Smooth muscle cell (in vitro differentiated cells): ENCODE results near the gene ST3GAL6. TPM values are rescaled to one million over a fixed set of nuclear protein-coding genes. Genes with fewer than 3 reads are reported as not detected.
A peak's percentile ranks its signal among the peaks of the same experiment; 100 is the strongest.

ENCODE experiments used
- DNase-seq: peaks from one replicate; lab custom pipeline; 2025; ENCODE audit not compliant: unreplicated experiment; lab: John Stamatoyannopoulos, UW
- H2AFZ ChIP-seq: fragments of 200-600 bp; sonication (generic); 2 replicates; pipeline ENCODE4 v1.6.0; 2016; ENCODE audit warnings: antibody characterized with exemption, low read depth, mild to moderate bottlenecking
- H3F3A ChIP-seq: fragments of 200-600 bp; sonication (generic); 2 replicates; pipeline ENCODE4 v1.6.0; 2017; ENCODE audit warnings: antibody characterized with exemption, low read depth
- H3K27ac ChIP-seq: fragments of 200-600 bp; sonication (generic); 2 replicates; pipeline ENCODE4 v1.5.1; 2016; ENCODE audit warnings: low read depth, mild to moderate bottlenecking
- H3K27me3 ChIP-seq: fragments of 200-600 bp; sonication (generic); 2 replicates; pipeline ENCODE4 v1.6.1; 2016; ENCODE audit warnings: low read depth, mild to moderate bottlenecking
- H3K36me3 ChIP-seq: fragments of 200-600 bp; sonication (generic); 2 replicates; pipeline ENCODE4 v1.5.1; 2016; ENCODE audit warnings: low read depth
- H3K4me1 ChIP-seq: fragments of 200-600 bp; sonication (generic); 2 replicates; pipeline ENCODE4 v1.5.1; 2016; ENCODE audit warnings: low read depth
- H3K4me2 ChIP-seq: fragments of 200-600 bp; sonication (generic); 2 replicates; pipeline ENCODE4 v1.6.0; 2016; ENCODE audit warnings: mild to moderate bottlenecking
- H3K4me3 ChIP-seq: fragments of 200-600 bp; sonication (generic); 2 replicates; pipeline ENCODE4 v1.5.1; 2016; ENCODE audit warnings: mild to moderate bottlenecking
- H3K79me2 ChIP-seq: fragments of 200-600 bp; sonication (generic); 2 replicates; pipeline ENCODE4 v1.6.0; 2016; ENCODE audit warnings: low read depth, mild to moderate bottlenecking
- H3K9ac ChIP-seq: fragments of 200-600 bp; sonication (generic); 2 replicates; pipeline ENCODE4 v1.6.0; 2016; ENCODE audit warnings: low read depth
- H3K9me3 ChIP-seq: fragments of 200-600 bp; sonication (generic); replicated peaks from 2 replicates; pipeline ENCODE4 v1.5.1; 2016; ENCODE audit warnings: low read depth
- H4K20me1 ChIP-seq: fragments of 200-600 bp; sonication (generic); 2 replicates; pipeline ENCODE4 v1.6.0; 2016; ENCODE audit warnings: low read depth
- WGBS: methylation state at CpG from one replicate; pipeline ENCODE4 v1.1.7; 2016; ENCODE audit warnings: low lambda C conversion rate; 5-methylcytosine and 5-hydroxymethylcytosine counted together
- polyA plus RNA-seq: library from polyadenylated mRNA; unstranded; fragments of >200 nt; fragmentation: Nextera tagmentation; extraction: Ambion mirVana; gene quantifications from 2 replicates; pipeline ENCODE4 v1.2.1, GENCODE V29; 2016
- total RNA-seq: library from RNA; depleted of rRNA; stranded (reverse); fragments of >200 nt; gene quantifications from 2 replicates; pipeline ENCODE4 v1.2.3, GENCODE V29; 2014
- TF ChIP-seq, protein P1 (sequence below): fragments of 200-600 bp; sonication (generic); IDR thresholded peaks from 2 replicates; pipeline ENCODE4 v1.5.1; 2017; ENCODE audit warnings: borderline replicate concordance, mild to moderate bottlenecking, antibody characterized with exemption; ENCODE audit not compliant: insufficient read depth, poor library complexity, severe bottlenecking

Gene ST3GAL6
- total and polyA plus RNA-seq, 2 experiments from 2014 or later = 19.4 to 40.7 TPM

DNA sequence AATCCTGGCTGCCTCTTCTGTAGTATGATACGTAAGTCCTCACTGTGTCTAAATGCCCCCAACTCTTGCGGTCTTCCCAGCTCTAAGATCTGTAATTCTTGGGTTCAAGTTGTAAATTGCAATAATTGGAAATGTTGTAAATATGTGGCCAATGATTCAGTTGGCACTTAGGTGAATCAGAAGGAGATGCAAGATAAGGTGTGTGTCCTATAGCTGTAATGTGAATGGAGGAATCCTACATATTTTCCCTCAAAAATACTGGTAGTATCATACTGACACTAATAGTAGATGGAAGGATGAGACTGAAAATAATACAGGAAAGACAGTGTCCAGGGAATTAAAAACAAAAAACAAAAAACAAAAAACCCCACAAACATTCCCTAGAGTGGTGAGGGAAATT is 3.5 kb upstream of the ST3GAL6 start:
- TF ChIP-seq, protein P1, sequence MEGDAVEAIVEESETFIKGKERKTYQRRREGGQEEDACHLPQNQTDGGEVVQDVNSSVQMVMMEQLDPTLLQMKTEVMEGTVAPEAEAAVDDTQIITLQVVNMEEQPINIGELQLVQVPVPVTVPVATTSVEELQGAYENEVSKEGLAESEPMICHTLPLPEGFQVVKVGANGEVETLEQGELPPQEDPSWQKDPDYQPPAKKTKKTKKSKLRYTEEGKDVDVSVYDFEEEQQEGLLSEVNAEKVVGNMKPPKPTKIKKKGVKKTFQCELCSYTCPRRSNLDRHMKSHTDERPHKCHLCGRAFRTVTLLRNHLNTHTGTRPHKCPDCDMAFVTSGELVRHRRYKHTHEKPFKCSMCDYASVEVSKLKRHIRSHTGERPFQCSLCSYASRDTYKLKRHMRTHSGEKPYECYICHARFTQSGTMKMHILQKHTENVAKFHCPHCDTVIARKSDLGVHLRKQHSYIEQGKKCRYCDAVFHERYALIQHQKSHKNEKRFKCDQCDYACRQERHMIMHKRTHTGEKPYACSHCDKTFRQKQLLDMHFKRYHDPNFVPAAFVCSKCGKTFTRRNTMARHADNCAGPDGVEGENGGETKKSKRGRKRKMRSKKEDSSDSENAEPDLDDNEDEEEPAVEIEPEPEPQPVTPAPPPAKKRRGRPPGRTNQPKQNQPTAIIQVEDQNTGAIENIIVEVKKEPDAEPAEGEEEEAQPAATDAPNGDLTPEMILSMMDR = no peak
- Histone ChIP-seq H3K27ac (no peak overlapping the region), H3K9me3 (no peaks in the 10 kb centered on the region), H3K4me2 (no peak overlapping the region), H3K79me2 (peaks cover 57% of the 10 kb centered on the region), H3K4me1 (peaks cover 7% of the 10 kb centered on the region), H3K9ac (no peak overlapping the region), H3K27me3 (no peaks in the 10 kb centered on the region), H3F3A (no peaks in the 10 kb centered on the region), H3K4me3 (no peak overlapping the region), H2AFZ (no peak overlapping the region), H4K20me1 (peaks cover 59% of the 10 kb centered on the region), H3K36me3 (no peaks in the 10 kb centered on the region)
- WGBS = 100% methylated on average over 2 of the region's 2 CpGs
- DNase-seq = no peak

DNA sequence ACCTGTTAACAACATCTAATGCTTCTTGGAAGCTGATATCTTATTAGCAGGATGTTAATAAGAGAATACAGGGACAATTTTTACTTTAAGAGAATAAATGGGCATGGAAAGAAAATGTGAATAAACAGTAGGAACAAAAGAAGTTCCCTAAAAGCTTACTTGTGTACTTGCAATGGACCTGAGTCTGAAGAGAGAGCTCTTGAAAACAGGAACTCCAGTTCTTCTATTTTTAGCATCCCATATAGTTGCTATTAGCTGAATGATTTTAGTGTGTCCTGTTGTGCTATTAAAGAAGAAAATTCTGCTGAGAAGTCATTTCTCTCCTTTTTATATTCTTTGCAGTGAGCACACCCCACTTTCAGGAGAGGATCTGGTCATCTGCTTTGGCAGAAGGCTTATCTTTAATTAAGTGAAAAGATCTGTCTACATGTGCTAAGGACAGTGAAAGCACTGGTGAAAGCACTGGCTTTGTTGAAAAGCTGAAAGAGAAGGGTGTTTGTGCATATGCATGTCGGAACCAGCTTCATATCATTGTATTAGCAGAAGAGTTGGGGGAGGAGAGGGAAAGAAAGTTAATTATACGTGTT is 1.4 kb upstream of the ST3GAL6 start:
- Histone ChIP-seq H3K79me2 (peaks cover 43% of the 10 kb centered on the region), H3K4me2 (no peak overlapping the region), H2AFZ (no peak overlapping the region), H4K20me1 (peaks cover 52% of the 10 kb centered on the region), H3K36me3 (no peaks in the 10 kb centered on the region), H3K9ac (no peak overlapping the region), H3K4me1 (peaks cover 7% of the 10 kb centered on the region), H3K27ac (no peak overlapping the region), H3K4me3 (no peak overlapping the region), H3K9me3 (no peaks in the 10 kb centered on the region), H3F3A (no peaks in the 10 kb centered on the region), H3K27me3 (no peaks in the 10 kb centered on the region)
- DNase-seq = no peak
- TF ChIP-seq, protein P1 = no peak
- 41% methylated on average over 2 of the region's 2 CpGs for WGBS

DNA sequence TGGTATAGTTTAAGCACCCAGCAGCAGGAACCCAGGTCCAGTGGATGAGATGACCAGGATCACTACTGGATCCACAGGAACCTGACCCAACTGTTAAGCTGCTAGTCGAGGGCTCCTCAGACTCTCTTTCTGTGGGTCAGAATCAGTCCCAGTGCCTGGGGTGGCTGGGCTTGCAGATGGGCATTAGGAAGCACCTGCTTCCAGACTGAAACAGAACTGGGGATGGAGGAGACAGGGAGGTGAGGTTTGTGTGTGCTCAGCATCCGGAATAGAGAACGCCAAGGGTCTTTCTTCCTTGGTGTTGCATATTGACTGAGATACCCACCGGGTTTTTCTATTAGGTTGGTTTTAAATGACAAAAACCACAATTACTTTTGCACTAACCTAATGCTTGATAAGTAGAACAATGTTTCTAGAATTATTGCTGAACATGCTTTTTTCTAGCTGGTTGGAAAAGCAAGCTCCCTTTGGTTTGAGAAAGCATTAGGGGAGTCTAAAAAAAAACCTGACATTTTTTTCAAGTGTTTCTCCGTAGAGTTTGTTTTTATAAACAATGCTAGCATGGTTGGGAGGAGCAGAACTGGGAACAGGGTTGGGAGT is 779 bp downstream of the ST3GAL6 start:
- TF ChIP-seq, protein P1 = no peak
- no peak for DNase-seq
- WGBS = 84% methylated on average over 5 of the region's 5 CpGs
- Histone ChIP-seq H3F3A (no peaks in the 10 kb centered on the region), H3K9me3 (no peaks in the 10 kb centered on the region), H3K27me3 (no peaks in the 10 kb centered on the region), H3K4me2 (peak overlapping the region; percentile 50), H2AFZ (no peak overlapping the region), H3K27ac (no peak overlapping the region), H3K4me1 (peaks cover 7% of the 10 kb centered on the region), H3K4me3 (no peak overlapping the region), H3K79me2 (peaks cover 38% of the 10 kb centered on the region), H3K36me3 (no peaks in the 10 kb centered on the region), H4K20me1 (peaks cover 47% of the 10 kb centered on the region), H3K9ac (no peak overlapping the region)

DNA sequence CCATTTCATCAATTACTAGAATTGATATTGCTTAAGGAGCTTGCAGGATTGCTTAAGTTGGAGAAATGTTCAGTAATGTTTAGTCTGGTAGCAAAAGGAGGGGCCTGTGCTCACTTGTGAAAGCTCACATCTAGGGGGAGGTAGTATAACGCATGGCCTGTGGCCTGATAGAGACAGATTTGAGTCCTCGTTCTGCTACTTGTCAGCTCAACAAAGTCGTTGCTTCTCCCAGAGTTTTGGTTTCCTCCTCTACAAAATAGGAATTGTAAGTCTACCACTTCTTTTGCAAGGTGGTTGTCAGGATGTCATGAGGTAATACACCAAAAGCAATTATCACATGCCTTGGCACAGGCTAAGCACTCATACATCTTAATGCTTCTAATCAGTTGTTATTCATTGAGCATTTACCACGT is 1.3 kb downstream of the ST3GAL6 start:
- Histone ChIP-seq H3K27me3 (no peaks in the 10 kb centered on the region), H3K27ac (no peak overlapping the region), H3F3A (no peaks in the 10 kb centered on the region), H3K79me2 (peaks cover 33% of the 10 kb centered on the region), H3K9ac (no peak overlapping the region), H3K4me1 (peaks cover 7% of the 10 kb centered on the region), H3K4me2 (peak overlapping the region; percentile 50), H3K9me3 (no peaks in the 10 kb centered on the region), H3K4me3 (no peak overlapping the region), H2AFZ (no peak overlapping the region), H4K20me1 (peaks cover 42% of the 10 kb centered on the region), H3K36me3 (no peaks in the 10 kb centered on the region)
- TF ChIP-seq, protein P1 = no peak
- no peak for DNase-seq
- 43% methylated on average over 4 of the region's 4 CpGs for WGBS
